VCaP (cell line): ENCODE measurements around the gene SRP14.
"Not testable (repeated sequence)": the region's sequence is repeated elsewhere in the genome, so short reads cannot be mapped to it uniquely, and the experiment has no call there.

Experiments used
- H3K27ac ChIP-seq: fragments of 450-650 bp; 2 replicates; pipeline ENCODE4 v1.5.1; 2017
- TF ChIP-seq, protein P1 (sequence below): fragments of 450-650 bp; conservative IDR thresholded peaks from 2 replicates; pipeline ENCODE4 v1.5.1; 2017; ENCODE audit warnings: mild to moderate bottlenecking, moderate library complexity

SRP14 gene

DNA sequence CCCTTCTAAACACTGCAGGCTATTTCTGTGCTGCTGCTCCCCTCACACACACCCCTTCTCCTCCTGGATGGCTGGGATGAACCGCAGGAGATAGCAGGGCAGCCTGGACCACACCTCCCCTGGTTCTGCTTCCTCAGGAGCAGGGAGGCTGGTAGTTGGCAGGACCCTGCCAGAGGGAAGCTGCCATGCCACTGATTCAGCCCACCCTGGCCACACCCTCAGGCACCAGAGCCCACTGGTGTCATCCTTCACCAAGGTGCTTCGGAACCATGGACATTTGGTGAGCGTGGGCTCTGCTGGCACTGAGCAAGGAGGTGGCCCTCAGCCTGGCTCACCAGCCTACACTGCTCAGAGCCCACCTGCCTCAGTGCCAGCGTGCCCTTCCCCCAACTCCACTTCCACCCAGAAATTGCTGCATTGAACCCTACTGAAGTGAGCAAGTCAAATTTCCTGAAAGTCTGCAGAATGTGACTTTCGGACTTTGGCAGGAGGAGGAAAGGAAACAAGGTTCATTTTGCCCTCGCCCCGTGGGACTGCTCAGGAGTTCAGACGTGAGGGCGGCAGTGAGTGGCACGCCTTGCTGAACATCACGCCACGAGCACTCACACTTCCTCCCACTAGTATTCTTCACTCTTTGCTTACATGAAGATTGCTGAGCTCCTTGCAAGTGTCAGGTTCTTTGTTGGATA is 43.4 kb upstream of the SRP14 start:
- TF ChIP-seq, protein P1, sequence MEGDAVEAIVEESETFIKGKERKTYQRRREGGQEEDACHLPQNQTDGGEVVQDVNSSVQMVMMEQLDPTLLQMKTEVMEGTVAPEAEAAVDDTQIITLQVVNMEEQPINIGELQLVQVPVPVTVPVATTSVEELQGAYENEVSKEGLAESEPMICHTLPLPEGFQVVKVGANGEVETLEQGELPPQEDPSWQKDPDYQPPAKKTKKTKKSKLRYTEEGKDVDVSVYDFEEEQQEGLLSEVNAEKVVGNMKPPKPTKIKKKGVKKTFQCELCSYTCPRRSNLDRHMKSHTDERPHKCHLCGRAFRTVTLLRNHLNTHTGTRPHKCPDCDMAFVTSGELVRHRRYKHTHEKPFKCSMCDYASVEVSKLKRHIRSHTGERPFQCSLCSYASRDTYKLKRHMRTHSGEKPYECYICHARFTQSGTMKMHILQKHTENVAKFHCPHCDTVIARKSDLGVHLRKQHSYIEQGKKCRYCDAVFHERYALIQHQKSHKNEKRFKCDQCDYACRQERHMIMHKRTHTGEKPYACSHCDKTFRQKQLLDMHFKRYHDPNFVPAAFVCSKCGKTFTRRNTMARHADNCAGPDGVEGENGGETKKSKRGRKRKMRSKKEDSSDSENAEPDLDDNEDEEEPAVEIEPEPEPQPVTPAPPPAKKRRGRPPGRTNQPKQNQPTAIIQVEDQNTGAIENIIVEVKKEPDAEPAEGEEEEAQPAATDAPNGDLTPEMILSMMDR = no peak
- H3K27ac ChIP-seq = peak overlapping the region; percentile 47; the same call in 1 of the 2 replicates

DNA sequence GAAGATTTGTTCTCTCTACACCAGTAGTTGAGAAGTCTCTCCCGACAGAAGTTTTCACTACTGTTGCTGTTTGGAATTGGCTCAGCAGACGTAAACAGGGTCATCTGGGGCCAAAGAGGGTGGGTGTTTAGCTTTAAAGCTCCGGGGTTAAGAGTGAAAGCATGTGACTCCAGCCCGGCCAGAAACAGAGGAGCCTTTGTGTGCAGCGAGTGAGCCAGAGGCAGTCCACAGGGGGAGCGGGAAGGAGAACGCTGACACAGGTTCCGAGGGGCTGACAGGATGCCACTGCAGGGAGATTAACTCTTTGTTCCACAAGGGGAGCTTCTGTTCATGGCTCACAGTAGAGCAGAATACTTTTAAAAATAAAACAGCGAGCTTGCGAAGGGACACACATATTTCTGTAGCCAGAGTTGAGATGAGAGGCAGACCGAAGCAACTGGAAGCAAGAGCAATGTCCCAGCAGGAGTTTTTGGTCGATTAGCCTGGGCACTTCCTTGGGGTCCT is 42.8 kb upstream of the SRP14 start:
- H3K27ac ChIP-seq = peak overlapping the region; percentile 47; the same call in 1 of the 2 replicates
- TF ChIP-seq, protein P1 = no peak

DNA sequence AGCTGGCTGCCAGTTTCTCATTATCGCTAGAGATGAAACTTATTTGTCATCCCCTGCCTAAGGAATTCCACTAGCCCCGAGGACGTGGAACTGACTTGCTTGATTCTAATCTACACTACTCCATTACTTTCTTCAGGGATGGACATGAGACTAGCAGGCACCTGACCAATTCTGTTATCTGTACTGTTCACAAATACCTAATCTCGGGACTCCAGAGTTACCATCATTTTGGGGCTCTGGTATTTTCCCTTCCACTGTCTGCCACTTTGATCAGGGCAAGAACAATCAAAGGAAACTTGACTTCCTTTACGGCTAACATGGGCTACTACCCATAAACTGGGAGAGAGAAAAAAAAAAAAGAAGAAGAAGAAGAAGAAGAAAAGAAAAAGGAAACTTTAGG is 41.9 kb upstream of the SRP14 start:
- TF ChIP-seq, protein P1 = no peak
- H3K27ac ChIP-seq = peak overlapping the region; percentile 47; the same call in 1 of the 2 replicates

DNA sequence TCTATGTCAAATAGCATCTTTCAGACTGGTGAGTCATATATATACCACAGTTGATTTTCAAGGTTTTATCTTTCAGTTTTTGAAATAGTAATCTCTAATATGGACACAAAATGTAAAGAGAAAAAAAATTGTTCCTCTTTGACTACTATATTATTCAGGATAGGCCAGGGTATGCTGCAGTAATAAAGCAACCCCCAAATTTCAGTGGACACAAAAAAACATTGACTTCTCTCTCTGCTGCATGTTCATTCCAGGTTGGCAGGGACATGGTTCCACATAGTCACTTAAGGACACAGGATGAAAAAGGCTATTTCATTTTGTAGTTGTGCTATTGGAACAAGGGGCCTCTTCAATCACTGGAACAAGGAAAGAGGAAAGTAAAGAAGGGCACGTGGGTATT is 41.1 kb upstream of the SRP14 start:
- H3K27ac ChIP-seq = no peak overlapping the region
- TF ChIP-seq, protein P1 = no peak

DNA sequence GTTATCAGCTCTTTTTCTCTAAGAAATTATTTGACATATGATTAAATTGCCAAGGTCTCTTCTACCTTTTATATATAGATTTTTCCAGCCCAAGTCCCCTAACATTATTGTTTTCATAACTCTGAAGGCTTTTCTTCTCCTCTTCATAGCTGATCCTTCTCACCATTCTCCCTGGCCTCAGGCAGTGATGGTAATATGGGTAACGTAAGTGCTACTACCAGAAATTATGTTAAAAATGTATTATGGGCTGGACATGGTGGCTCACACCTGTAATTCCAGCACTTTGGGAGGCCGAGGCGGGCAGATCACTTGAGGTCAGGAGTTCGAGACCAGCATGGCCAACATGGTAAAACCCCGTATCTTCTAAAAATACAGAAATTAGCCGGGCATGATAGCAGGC is 40.5 kb upstream of the SRP14 start:
- TF ChIP-seq, protein P1 = no peak

DNA sequence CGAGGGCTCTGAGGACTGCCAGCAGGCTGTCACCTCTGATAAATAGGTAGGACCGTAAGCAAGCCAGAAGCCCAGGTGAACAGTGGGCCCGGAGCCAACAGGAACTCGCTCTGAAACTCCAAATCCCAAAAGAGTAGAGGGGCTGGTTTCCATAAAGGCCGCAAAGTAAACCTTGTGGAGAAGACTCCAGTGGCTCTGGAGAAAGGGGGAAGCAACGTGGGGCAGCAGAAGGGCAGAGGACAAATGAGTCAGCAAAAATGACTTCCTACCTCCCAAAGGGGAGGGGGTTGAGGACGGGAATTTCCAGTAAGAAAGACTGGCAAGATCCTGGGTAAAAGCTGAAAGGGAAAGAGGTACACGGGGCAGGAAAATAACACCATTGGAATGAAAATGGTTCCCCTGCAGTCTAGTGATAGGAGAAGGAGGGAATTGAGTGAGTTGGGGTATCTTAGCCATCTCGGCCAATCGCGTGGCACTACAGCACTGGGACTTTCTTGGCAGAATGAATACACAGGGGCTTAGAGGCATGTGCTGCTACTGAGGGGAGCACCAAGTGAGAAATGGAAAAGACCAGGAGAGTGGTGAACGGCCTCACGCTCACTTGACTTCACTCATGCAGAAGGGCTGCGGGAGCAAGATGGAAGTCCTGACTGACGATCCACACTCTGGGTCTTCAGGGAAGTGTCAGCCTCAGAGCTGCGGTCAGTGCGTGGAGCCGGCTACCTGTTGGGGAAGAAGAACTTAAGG is 36.5 kb upstream of the SRP14 start:
- TF ChIP-seq, protein P1 = no peak
- peak overlapping the region; percentile 30; the same call in 1 of the 2 replicates for H3K27ac ChIP-seq

More for the DNA sequence above, 40.5 kb upstream of the SRP14 start:
- H3K27ac ChIP-seq = no peak overlapping the region

DNA sequence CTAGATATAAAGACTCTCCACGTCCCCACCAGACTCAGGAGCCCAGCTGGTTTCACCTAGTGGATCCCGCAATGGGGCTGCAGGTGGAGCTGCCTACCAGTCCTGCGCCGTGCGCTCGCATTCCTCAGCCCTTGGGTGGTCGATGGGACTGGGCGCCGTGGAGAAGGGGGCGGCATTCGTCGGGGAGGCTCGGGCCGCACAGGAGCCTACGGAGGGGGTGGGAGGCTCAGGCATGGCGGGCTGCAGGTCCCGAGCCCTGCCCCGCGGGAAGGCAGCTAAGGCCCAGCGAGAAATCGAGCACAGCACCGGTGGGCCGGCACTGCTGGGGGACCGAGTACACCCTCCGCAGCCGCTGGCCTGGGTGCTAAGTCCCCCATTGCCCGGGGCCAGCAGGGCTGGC is 35.7 kb upstream of the SRP14 start:
- peak overlapping the region; percentile 30; the same call in 1 of the 2 replicates for H3K27ac ChIP-seq

DNA sequence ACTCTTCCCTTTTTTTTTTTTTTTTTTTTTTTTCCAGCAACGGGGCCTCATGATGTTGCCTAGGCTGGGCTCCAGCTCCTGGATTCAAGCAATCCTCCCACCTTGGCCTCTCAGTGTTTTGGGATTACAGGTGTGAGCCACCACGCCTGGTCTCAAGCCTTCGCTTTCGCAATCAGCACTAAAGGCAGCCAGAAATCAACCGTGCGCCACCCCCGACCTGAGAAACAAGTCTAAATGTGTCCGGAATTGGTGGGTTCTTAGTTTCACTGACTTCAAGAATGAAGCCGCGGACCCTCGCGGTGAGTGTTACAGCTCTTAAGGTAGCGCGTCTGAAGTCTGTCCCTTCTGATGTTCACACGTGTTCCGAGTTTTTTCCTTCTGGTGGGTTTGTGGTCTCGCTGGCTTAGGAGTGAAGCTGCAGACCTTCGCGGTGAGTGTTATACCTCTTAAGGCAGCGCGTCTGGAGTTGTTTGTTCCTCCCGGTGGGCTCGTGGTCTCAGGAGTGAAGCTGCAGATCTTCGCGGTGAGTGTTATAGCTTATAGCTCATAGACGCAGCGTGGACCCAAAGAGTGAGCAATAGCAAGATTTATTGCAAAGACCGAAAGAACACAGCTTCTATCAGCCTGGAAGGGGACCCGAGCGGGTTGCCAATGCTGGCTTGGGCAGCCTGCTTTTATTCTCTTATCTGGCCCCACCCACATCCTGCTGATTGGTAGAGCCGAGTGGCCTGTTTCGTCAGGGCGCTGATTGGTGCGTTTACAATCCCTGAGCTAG is 34.9 kb upstream of the SRP14 start:
- not testable (repeated sequence) for H3K27ac ChIP-seq
